Measurements from ENCODE around the gene PGM1.

DNA sequence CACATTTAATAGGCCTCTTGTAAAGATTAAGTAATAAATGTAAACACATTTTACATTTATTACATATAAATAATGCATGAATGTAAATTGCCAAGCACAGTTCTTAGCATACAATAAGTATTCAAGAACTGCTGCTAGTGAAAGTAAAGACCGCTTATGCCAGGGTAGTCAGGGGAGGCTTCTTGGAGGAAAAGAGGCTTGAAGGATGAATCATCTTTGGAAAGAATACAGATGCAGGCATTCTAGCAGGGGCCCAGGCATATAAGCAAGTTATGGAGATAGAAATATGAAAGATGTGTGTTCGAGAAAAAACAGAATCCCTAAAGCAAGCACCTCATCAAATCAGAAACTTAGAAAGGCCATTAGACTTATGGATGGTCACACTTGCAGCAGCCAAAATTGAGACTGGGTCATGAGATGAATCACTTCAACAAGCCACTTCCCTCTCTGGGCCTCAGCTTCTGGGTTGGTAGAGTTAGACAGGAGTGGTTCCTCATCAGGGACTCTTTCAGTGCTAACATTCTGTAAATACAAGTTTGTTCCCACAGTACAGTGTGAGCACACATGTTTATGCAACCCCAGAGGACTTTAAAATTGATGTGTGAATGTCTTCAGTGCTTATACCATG lies 100.8 kb downstream of the PGM1 start:
- TF ChIP-seq, protein P1, sequence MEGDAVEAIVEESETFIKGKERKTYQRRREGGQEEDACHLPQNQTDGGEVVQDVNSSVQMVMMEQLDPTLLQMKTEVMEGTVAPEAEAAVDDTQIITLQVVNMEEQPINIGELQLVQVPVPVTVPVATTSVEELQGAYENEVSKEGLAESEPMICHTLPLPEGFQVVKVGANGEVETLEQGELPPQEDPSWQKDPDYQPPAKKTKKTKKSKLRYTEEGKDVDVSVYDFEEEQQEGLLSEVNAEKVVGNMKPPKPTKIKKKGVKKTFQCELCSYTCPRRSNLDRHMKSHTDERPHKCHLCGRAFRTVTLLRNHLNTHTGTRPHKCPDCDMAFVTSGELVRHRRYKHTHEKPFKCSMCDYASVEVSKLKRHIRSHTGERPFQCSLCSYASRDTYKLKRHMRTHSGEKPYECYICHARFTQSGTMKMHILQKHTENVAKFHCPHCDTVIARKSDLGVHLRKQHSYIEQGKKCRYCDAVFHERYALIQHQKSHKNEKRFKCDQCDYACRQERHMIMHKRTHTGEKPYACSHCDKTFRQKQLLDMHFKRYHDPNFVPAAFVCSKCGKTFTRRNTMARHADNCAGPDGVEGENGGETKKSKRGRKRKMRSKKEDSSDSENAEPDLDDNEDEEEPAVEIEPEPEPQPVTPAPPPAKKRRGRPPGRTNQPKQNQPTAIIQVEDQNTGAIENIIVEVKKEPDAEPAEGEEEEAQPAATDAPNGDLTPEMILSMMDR (IDR thresholded peaks at IDR 0.05; ENCODE audit: extremely low read depth in 1 of 2, insufficient read depth in 1 of 2, low read depth in 1 of 2, low read length in 2 of 2) = no peak
- no peak for TF ChIP-seq EZH2 (IDR thresholded peaks at IDR 0.05; ENCODE audit: borderline replicate concordance, low read depth, low read length, severe bottlenecking)
- no peak for TF ChIP-seq POLR2A (IDR thresholded peaks at IDR 0.05; ENCODE audit: low read depth, low read length)
- no peak for TF ChIP-seq GATA2 (IDR thresholded peaks at IDR 0.05; ENCODE audit: insufficient read depth, insufficient read length, low read depth, low read length)

Data from endothelial cell of umbilical vein (primary cell).